DMS 273 (cell line): Measurements from ENCODE around the gene DTYMK.
A peak's percentile ranks its signal among the peaks of the same experiment; 100 is the strongest.

Source experiments
- DNase-seq: peaks from one replicate; lab custom pipeline; 2025; ENCODE audit not compliant: unreplicated experiment; lab: John Stamatoyannopoulos, UW

The DTYMK gene

GRCh38 chr2:241706537-241706936 is 19.9 kb upstream of the DTYMK start:
- no peak for DNase-seq

DNA sequence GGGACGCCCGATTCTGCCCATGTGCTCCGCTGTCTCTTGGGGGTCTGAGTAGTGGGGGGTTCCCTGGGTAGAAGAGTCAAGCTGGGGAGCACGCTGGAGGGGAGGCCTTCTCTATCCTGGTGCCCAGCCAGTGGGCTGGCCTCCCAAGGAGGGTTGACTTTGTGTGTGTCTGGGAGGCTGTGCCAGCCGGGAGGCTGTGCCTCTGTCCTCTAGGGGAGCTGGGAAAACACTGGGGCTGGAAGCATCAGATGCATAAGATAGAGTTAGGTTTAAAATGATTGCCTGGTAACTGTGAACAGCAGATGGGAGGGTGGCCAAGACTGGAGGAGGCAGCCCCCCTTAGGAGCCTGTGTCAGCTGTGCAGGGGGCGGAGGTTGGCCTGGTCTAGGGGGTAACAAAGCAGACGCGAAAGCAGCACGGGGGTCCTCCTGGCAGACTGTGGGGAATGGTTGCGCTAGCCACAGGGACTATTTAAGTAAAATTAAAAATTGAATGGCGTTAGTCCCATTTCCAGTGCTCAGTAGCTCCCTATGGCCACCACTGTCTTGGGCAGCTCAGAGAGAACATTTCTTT is 16.5 kb upstream of the DTYMK start:
- peak; percentile 69 for DNase-seq

DNA sequence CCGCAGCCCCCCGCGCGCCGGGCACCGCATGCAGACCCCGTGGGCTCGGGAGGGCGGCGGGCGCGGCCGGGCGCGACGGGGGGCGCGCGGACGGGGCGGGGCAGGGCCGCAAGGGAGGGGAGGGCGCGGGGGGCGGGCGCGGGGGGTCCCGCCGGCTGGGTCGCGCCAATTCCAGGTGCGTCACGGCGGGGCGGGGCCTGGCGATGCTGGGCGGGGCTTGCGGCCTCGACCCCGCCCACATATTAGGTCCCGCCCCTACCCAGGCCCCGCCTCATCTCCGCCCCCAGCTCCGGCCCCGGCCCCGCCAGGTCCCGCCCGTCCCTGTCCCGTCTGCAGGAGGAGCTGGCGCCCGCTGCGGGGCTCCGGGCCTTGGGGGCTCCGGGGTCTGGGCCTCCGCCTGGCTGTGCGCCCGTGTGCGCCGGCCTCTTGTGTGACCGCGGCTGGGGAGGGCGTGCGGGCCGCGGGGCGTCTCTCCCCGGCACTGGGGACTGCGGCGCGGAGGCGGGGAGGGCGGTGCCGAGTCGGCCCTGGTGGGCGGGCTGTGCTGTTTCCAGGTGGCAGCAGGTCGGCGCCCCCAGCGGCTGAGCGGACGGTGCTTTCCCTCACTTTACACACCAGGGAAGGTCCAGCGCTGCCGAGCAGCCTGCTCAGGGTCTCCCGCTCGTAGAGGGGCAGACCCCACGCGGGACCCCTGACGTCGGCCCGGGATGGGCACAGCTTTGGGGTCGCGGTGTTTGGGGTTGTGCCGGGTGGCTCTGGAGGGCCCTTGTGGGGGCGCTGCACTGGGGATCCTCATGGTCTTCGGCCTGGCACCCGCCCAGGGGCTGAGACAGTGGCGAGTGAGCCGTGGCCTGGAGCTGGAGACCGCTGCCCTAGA is 15.8 kb upstream of the DTYMK start:
- DNase-seq: peak; percentile 92

DNA sequence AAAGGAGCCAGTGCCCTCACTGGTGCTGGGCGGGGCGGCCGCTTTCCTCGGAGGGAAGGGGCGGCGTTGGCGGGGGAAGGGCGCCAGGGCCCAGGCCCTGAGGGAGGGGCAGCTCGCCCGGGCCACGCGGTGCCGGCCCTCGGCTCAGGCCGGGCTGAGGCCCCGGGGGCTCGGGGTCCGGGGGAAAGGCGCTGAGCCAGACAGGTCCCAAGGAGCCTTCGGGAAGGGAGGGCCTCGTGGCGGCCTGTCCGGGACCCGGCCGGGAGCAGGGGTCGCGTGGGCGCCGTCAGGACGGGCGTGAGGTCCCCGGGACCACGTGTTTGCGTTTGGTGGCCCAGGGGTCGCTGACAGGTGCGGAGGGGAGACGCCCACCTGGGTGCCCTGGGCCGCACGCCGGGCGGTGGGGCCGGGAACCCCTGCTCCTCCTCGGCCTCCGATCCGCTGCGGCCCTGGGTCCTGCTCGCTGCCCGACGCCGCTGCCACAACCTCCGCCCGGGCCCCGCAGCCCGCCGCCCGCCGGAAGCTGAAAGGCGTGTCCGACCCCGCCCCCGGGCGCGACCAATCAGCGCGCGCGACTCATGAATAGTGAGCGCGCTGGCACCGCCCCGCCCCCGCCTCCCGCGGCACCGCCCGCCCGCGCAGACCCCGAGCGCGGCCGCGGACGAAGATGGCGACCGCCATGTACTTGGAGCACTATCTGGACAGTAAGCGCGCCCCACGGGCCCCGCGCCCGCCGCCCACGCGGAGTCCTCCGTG is 15.0 kb upstream of the DTYMK start, which contains the start of gene ING5:
TSS of gene ING5 (plus strand) at position 641 of the 756 bp plus-strand sequence. CDS start at position 668, 27 bp downstream.
- DNase-seq: peak; percentile 98

DNA sequence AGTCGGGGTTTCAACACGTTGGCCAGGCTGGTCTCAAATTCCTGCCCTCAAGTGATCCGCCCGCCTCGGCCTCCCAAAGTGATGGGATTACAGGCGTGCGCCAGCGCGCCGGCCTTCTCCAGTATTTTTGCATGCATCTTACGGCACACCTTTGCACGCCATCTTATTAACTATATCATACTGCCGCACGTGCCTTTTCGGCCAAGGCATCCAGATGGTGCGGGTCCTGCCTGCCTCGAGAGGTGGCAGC is 14.5 kb upstream of the DTYMK start:
- DNase-seq: no peak

- DNase-seq: no peak
These were observed 9.0 kb upstream of the DTYMK start for GRCh38 chr2:241695651-241696050.

- DNase-seq: no peak
These were observed 5.8 kb upstream of the DTYMK start for GRCh38 chr2:241692448-241692847.

DNA sequence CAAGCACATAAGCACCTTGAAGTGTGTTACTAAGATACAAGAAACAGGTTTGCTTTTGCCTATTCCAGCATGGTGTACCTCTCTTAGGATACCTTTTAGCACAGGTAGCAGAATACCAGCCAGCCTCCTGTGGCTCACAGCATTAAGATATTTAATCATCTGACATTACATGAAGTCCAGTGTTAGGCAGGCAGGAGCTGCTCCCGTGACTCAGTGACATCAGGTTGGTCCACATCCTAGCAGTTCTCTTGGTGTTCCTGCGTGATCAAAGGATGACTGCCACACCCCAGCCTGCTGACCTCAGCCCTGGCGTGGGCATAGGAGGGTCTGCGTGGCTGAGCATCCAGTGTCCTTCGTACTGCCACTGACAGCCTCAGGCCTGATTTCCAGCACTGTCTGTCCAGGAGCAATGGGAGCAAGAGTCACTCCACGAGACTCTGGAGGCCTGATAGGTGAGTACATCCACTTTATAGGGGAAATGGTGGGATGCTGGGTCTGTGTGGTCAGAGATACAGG is 3.6 kb upstream of the DTYMK start:
- no peak for DNase-seq

DNA sequence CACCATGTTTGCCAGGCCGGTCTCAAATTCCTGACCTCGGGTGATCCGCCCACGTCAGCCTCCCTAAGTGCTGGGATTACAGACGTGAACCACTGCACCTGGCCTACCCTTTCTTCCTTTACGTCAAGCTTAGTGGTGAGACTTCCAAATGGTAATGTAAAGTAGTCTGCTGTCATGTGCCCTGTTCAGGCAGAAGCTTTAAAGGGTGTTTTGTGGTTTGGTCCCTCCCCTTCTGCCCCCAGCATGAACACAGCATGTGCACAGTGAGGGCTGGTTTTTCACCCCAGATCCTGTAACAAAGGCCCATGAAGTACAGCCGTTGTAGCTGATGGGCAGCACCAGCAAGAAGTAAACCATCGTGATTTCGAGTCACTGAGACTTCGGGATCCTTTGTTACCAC is 2.7 kb upstream of the DTYMK start:
- DNase-seq: no peak

DNA sequence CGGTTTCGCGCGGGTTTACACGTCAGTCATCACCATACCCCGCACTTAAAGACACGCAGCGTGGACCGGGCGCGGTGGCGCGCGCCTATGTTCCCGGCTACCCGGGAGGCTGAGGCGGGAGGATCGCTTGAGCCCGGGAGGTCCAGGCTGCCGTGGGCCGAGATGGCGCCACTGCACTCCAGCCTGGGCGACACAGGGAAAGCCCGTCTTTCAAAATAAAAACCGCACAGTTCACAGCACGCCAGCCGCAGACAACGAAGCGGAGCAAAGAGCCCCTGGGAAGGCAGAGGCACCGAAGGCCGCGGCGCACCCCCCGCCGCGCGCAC is 328 bp downstream of the DTYMK start:
- no peak for DNase-seq

DNA sequence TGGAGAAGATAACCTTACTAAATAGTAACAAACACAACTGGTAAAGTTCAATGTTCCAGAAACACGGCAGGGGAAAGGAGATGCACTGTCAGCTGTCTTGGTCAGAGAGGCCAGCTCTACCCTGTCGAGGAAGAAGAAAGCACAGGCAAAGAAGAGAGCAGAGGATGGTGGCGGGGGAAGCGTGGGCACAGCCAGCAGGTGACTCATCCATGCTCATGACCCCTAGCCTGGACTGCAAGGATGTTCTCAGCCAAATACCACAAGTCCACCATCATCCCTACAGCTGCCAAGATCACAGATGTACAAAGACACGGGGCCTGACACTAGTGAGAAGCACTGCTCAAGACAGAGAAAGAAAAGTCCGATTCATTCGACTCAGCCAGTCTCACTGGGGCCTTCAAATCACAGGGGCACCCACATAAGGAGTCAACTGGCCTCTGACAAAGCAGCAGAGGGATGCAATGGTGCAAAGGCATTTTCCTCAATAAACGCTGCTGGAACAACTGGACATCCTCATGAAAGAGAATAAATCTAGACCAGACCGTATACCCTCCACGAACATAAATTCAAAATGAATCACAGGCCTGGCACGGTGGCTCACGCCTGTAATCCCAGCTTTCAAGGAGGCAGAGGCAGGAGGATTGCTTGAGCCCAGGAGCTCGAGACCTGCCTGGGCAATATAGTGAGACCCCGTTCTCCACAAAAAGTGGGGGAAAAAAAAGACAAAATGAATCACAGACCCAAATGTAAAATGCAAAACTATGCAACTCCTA is 5.6 kb downstream of the DTYMK start:
- no peak for DNase-seq

GRCh38 chr2:241680044-241680443 is 6.6 kb downstream of the DTYMK start:
- no peak for DNase-seq

- DNase-seq: no peak
These were observed 7.7 kb downstream of the DTYMK start for GRCh38 chr2:241678784-241679540.

DNA sequence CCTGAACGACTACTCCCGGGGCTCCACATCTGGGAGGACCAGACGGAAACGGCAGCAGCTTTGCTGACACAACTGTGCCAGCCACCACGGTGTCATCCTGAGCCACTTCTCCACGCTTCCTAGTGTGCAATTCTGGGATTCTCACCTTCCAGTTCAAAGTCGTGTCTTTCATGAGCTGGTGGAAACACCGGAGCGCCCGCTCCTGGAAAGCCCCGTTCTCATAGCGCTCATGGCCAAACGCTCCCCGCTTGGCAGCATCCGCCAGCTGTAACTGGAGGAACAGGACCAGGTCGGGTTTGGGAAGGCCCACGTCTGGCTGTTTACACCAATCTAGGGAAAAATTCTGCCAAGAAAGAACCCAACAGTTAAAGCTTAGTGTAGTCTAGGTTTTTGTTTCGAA is 8.3 kb downstream of the DTYMK start:
- DNase-seq: no peak

GRCh38 chr2:241677392-241677791 is 9.2 kb downstream of the DTYMK start:
- DNase-seq: no peak

DNA sequence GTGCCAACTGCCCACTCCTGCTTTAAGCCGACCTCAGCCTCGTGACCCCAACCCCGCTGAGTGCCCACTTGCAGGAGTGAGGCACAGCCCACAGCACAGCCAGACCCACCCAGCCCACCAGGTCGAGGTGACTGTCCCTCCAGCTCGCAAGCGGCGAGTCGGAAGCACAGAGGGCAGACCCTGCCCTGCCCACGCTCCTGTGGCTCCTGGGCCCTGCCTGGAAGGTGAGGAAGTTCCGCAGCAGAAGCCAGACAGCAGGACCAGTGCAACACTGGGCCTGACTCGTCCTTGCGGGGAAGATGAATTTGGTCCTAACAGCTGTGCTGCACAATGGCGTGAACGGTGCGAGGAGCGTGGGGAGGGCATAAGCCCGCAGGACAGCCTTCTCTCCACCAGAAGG is 9.9 kb downstream of the DTYMK start:
- DNase-seq: no peak

- DNase-seq: peak; percentile 40
These were observed 10.7 kb downstream of the DTYMK start for GRCh38 chr2:241675885-241676284.

GRCh38 chr2:241673797-241674725 is 12.6 kb downstream of the DTYMK start:
- peak; percentile 63 for DNase-seq

DNA sequence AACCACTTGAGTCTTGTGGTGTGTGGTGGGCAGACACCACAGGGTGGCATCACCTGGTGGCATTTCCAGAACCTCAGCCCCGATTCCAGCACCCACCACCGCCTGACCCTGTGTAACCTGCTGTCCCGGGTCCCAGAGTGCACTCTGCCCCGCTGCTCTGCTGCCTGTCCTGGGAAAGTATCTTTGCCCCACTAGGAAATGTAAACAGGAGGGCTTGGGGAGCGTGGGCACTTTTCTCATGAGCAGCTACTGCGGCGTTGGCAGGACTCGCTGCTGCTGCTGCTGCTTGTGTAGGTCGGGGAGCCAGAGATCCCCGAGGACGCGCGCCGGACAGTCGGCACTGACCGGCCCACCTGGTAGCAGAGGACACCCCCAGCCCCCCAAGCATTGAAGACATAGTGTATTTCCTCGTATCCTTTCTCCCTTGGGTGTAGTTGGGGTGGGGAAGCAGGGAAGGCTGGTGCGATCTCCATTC is 13.4 kb downstream of the DTYMK start:
- DNase-seq: no peak
